Measurements from ENCODE around the gene DOCK7. TPM values are rescaled to one million over a fixed set of nuclear protein-coding genes. Genes with fewer than 3 reads are reported as not detected.

The DOCK7 gene
- polyA plus RNA-seq, 1 experiment: 79.6 TPM

- POLR2A ChIA-PET: no interaction called here
- H3K27ac ChIP-seq (ENCODE audit: low read depth, low read length): no peak overlapping the region
- H3K4me3 ChIP-seq (ENCODE audit: low read depth, low read length): no peak overlapping the region
- H3K9me3 ChIP-seq (ENCODE audit: control insufficient read depth, insufficient read depth, low read length): no peaks in the 10 kb centered on the region
- CTCF ChIA-PET: interaction anchor here (1.2 to 1.5 kb wide), 2 partner anchors 23 to 46 kb away, joined by 3 read pairs; no protein-coding TSS in a partner anchor
- DNase-seq (ENCODE audit: low read depth, low spot score): no peak
- H3K27me3 ChIP-seq (ENCODE audit: control insufficient read depth, insufficient read depth, low read length): no peaks in the 10 kb centered on the region
- TF ChIP-seq CTCF (IDR thresholded peaks at IDR 0.05; ENCODE audit: low read depth, low read length): no peak
These were observed 203.2 kb downstream of the DOCK7 start for GRCh38 chr1:62484824-62485468.

GRCh38 chr1:62481681-62482080 lies 206.5 kb downstream of the DOCK7 start:
- Histone ChIP-seq H3K27me3 (ENCODE audit: control insufficient read depth, insufficient read depth, low read length) (no peaks in the 10 kb centered on the region), H3K4me3 (ENCODE audit: low read depth, low read length) (no peak overlapping the region), H3K9me3 (ENCODE audit: control insufficient read depth, insufficient read depth, low read length) (no peaks in the 10 kb centered on the region), H3K27ac (ENCODE audit: low read depth, low read length) (no peak overlapping the region)
- ChIA-PET POLR2A (no interaction called here), CTCF (no interaction called here)
- no peak for DNase-seq (ENCODE audit: low read depth, low spot score)
- TF ChIP-seq CTCF (IDR thresholded peaks at IDR 0.05; ENCODE audit: low read depth, low read length): no peak

DNA sequence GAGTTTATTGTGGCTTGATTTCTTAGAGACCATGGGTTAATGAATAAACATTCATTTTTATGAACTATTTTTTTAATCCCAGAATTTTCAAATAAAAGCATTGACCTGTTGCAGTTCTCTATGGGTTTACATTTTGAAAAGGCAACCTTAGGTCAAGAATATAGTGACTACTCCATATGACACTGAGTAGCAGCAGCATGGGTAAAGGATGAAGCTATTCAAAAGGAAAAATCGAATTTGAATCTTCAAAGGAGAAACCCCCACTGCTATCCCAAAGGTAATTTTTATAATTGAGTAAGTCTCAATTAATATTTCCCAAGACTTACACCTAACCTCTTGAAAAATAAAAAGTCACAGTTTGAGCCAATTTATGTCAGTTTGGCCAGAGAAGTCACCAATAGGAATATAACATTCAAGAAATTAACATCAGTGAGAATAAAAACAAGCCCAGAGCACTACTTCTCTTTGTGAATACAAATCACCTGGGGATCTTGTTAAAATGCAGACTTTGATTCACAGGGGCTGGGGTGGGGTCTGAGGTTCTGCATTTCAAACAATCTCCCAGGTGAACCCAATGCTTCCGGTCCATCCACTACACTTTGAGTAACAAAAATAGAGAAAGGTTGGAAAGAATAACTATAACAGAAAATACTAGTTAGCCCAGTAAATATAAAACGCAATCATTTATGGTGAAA lies 211.5 kb downstream of the DOCK7 start:
- Histone ChIP-seq H3K27me3 (ENCODE audit: control insufficient read depth, insufficient read depth, low read length) (no peaks in the 10 kb centered on the region), H3K9me3 (ENCODE audit: control insufficient read depth, insufficient read depth, low read length) (no peaks in the 10 kb centered on the region), H3K4me3 (ENCODE audit: low read depth, low read length) (no peak overlapping the region), H3K27ac (ENCODE audit: low read depth, low read length) (no peak overlapping the region)
- TF ChIP-seq CTCF (IDR thresholded peaks at IDR 0.05; ENCODE audit: low read depth, low read length): no peak
- ChIA-PET POLR2A (no interaction called here), CTCF (no interaction called here)
- DNase-seq (ENCODE audit: low read depth, low spot score): no peak

DNA sequence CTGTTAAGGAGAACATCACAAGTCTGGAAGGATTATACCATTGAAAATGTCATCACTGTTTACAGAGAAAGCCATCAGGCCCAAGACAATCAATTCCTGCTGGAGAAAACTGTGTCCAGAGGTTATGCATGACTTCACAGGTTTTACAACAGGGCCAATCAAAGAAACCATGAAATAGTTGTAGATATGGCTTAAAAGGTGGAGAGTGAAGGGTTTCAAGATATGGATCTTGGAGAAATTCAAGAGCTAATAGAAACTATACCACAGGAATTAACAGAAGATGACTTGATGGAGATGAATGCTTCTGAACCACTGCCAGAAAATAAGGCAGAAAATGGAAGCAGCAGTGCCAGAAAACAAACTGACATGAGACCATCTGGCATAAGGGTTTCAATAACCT lies 221.1 kb downstream of the DOCK7 start:
- no peak for DNase-seq (ENCODE audit: low read depth, low spot score)
- POLR2A ChIA-PET: no interaction called here
- CTCF ChIA-PET: no interaction called here
- H3K27ac ChIP-seq (ENCODE audit: low read depth, low read length): no peak overlapping the region
- no peaks in the 10 kb centered on the region for H3K27me3 ChIP-seq (ENCODE audit: control insufficient read depth, insufficient read depth, low read length)
- H3K4me3 ChIP-seq (ENCODE audit: low read depth, low read length): no peak overlapping the region
- no peaks in the 10 kb centered on the region for H3K9me3 ChIP-seq (ENCODE audit: control insufficient read depth, insufficient read depth, low read length)
- no peak for TF ChIP-seq CTCF (IDR thresholded peaks at IDR 0.05; ENCODE audit: low read depth, low read length)

GRCh38 chr1:62462370-62462769 lies 225.8 kb downstream of the DOCK7 start:
- no peak for TF ChIP-seq CTCF (IDR thresholded peaks at IDR 0.05; ENCODE audit: low read depth, low read length)
- no peak overlapping the region for H3K27ac ChIP-seq (ENCODE audit: low read depth, low read length)
- CTCF ChIA-PET: interaction anchor here (0.7 kb wide), 1 partner anchor 68 kb away, joined by 3 read pairs; no protein-coding TSS in a partner anchor
- POLR2A ChIA-PET: interaction anchor here (0.6 kb wide), 2 partner anchors 12 to 25 kb away, joined by 3 to 4 read pairs; no protein-coding TSS in a partner anchor
- H3K4me3 ChIP-seq (ENCODE audit: low read depth, low read length): no peak overlapping the region
- no peaks in the 10 kb centered on the region for H3K9me3 ChIP-seq (ENCODE audit: control insufficient read depth, insufficient read depth, low read length)
- no peak for DNase-seq (ENCODE audit: low read depth, low spot score)
- no peaks in the 10 kb centered on the region for H3K27me3 ChIP-seq (ENCODE audit: control insufficient read depth, insufficient read depth, low read length)

Measured in AG04450 (cell line).